ENCODE results near the gene KDM4C.

DNA sequence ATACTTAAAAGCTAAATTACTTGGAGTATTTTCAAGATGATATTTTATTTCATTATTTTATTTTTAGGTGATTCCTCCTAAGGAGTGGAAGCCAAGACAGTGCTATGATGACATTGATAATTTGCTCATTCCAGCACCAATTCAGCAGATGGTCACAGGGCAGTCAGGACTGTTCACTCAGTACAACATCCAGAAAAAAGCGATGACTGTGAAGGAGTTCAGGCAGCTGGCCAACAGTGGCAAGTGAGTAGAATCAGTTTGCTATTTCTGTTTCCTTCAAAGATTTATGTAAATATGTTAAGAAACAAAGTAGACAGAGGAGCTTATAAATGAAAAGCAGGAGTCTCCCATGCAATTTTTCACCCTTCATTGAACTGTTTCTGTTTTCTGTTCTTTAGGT lies 47.8 kb downstream of the KDM4C start:
- TF ChIP-seq, protein P1, sequence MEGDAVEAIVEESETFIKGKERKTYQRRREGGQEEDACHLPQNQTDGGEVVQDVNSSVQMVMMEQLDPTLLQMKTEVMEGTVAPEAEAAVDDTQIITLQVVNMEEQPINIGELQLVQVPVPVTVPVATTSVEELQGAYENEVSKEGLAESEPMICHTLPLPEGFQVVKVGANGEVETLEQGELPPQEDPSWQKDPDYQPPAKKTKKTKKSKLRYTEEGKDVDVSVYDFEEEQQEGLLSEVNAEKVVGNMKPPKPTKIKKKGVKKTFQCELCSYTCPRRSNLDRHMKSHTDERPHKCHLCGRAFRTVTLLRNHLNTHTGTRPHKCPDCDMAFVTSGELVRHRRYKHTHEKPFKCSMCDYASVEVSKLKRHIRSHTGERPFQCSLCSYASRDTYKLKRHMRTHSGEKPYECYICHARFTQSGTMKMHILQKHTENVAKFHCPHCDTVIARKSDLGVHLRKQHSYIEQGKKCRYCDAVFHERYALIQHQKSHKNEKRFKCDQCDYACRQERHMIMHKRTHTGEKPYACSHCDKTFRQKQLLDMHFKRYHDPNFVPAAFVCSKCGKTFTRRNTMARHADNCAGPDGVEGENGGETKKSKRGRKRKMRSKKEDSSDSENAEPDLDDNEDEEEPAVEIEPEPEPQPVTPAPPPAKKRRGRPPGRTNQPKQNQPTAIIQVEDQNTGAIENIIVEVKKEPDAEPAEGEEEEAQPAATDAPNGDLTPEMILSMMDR (IDR thresholded peaks at IDR 0.05): no peak
- TF ChIP-seq POLR2A (IDR thresholded peaks at IDR 0.05): no peak
